Breast epithelium (tissue), 4 donors: ENCODE data around the gene LRGUK. TPM values are rescaled to one million over a fixed set of nuclear protein-coding genes. Genes with fewer than 3 reads are reported as not detected.

Experiments used
- DNase-seq, 2 donors: peaks; one replicate each; pipeline ENCODE4 v3.0.0-alpha.2; 2019; ENCODE audit warnings: low spot score in 2 of 2
- H3K27ac ChIP-seq, 2 donors: fragments of 200-600 bp; sonication (generic) in 1 of 2; one replicate each; pipeline ENCODE4 v1.5.1; 2016 to 2019; ENCODE audit warnings: mild to moderate bottlenecking in 1 of 2
- H3K27me3 ChIP-seq, 2 donors: fragments of 200-600 bp; sonication (generic) in 1 of 2; one replicate each; pipeline versions ENCODE4 v1.5.1 to v1.6.0; 2017 to 2019; ENCODE audit warnings: control low read depth in 1 of 2, mild to moderate bottlenecking in 1 of 2
- H3K36me3 ChIP-seq: fragments of 200-600 bp; one replicate; pipeline ENCODE4 v1.5.1; 2019
- H3K4me1 ChIP-seq, 2 donors: fragments of 200-600 bp; sonication (generic); one replicate each; pipeline ENCODE4 v1.5.1; 2016 to 2019; ENCODE audit warnings: control low read depth in 1 of 2
- H3K4me3 ChIP-seq, 3 donors: fragments of 200-600 bp; sonication (generic); 1 replicate in 2 of 3; 2 replicates in 1 of 3; pipeline ENCODE4 v1.5.1; 2016 to 2019; ENCODE audit warnings: mild to moderate bottlenecking in 3 of 3, moderate library complexity in 2 of 3
- H3K9me3 ChIP-seq, 2 donors: fragments of 200-600 bp; sonication (generic) in 1 of 2; one replicate each; pipeline ENCODE4 v1.5.1; 2016 to 2019; ENCODE audit warnings: control low read depth in 1 of 2
- CTCF ChIP-seq, 3 donors: fragments of 450-650 bp; IDR thresholded peaks; one replicate each; pipeline ENCODE4 v1.5.1; 2016 to 2017; ENCODE audit warnings: antibody characterized with exemption in 3 of 3, mild to moderate bottlenecking in 3 of 3, moderate library complexity in 3 of 3
- POLR2A ChIP-seq: fragments of 450-650 bp; IDR thresholded peaks from one replicate; pipeline ENCODE4 v1.6.1; 2016; ENCODE audit warnings: antibody characterized with exemption, mild to moderate bottlenecking, moderate library complexity
- POLR2AphosphoS5 ChIP-seq, 3 donors: sonication (generic); formaldehyde crosslinking; IDR thresholded peaks; one replicate each; pipeline ENCODE4 v1.6.1; 2017; ENCODE audit warnings: antibody characterized with exemption in 3 of 3
- intact Hi-C: fragments of 100-400 bp; cut with DNase I; formaldehyde crosslinking; loops from one replicate; pipeline ENCODE4 v1.15.1; 2023; ENCODE audit warnings: low total_unique reads
- total RNA-seq, 3 donors: library from RNA; depleted of rRNA; stranded (reverse); fragments of >200 nt; gene quantifications; one replicate each; pipeline ENCODE4 v1.1.0, GENCODE V29; 2016

Gene LRGUK
- total RNA-seq, 3 donors from 2014 or later = 0.96 to 2.6 (median 1.6) TPM

- Histone ChIP-seq H3K27me3 (no peaks in the 10 kb centered on the region), H3K4me1 (no peaks in the 10 kb centered on the region), H3K4me3 (no peak overlapping the region), H3K36me3 (no peaks in the 10 kb centered on the region), H3K27ac (no peak overlapping the region), H3K9me3 (no peaks in the 10 kb centered on the region)
- DNase-seq = no peak
- intact Hi-C loops = no loop called here
- TF ChIP-seq POLR2A (no peak), POLR2AphosphoS5 (IDR thresholded peaks at IDR 0.05) (no peak), CTCF (IDR thresholded peaks at IDR 0.05) (no peak)
Measured at GRCh38 chr7:134113655-134114054, 13.5 kb upstream of the LRGUK start.

DNA sequence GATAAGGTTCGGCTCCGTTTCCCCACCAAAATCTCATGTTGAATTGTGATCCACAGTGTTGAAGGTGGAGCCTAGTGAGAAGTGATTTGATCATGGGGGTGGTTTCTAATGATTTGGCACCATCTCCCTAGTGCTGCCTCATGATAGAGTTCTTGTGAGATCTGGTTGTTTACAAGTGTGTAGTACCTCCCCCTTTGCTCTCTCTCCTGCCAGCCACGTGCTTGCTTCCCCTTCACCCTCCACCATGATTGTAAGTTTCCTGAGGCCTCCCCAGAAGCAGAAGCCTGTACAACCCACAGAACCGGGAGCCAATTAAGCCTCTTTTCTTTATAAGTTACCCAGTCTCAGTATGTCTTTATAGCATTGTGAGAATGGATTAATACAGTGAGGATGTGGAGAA is 12.1 kb upstream of the LRGUK start:
- Histone ChIP-seq H3K4me1 (no peaks in the 10 kb centered on the region), H3K27ac (no peak overlapping the region), H3K36me3 (no peaks in the 10 kb centered on the region), H3K27me3 (no peaks in the 10 kb centered on the region), H3K4me3 (no peak overlapping the region), H3K9me3 (no peaks in the 10 kb centered on the region)
- intact Hi-C loops = no loop called here
- no peak for TF ChIP-seq POLR2A
- no peak for TF ChIP-seq CTCF (IDR thresholded peaks at IDR 0.05)
- no peak for TF ChIP-seq POLR2AphosphoS5 (IDR thresholded peaks at IDR 0.05)
- DNase-seq = no peak

GRCh38 chr7:134120405-134120804 is 6.7 kb upstream of the LRGUK start:
- no peaks in the 10 kb centered on the region for H3K27me3 ChIP-seq
- no peak overlapping the region for H3K27ac ChIP-seq
- no peak for TF ChIP-seq CTCF (IDR thresholded peaks at IDR 0.05)
- TF ChIP-seq POLR2A = no peak
- TF ChIP-seq POLR2AphosphoS5 (IDR thresholded peaks at IDR 0.05) = no peak
- no peak overlapping the region for H3K4me3 ChIP-seq
- intact Hi-C loops = no loop called here
- H3K36me3 ChIP-seq = no peaks in the 10 kb centered on the region
- DNase-seq = no peak
- no peaks in the 10 kb centered on the region for H3K9me3 ChIP-seq
- no peaks in the 10 kb centered on the region for H3K4me1 ChIP-seq

DNA sequence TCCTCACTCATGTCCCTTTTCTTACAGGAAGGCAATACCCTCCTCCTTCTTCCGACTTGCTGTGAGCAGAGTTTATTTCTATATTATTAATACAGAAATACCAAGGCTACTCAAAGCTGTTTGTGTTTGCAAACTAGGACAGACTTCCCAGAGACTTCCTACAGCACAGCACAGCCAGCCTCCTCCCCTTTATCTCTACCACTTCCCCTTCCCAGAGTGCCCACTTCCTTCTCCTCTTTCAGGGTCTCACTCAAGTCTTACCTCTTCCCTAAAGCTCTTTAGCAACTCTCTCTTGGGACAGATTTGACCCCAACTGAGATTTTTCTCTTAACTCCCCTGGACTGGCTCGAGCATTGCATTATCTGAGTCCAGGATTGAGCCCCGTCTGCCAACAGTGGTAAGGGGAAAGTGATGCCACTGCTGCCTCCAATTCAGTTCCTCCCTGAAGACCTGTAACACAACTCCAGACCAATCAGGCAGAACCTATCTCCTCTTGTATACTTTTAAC is 5.5 kb upstream of the LRGUK start:
- H3K4me1 ChIP-seq = no peaks in the 10 kb centered on the region
- intact Hi-C loops = no loop called here
- no peak overlapping the region for H3K4me3 ChIP-seq
- DNase-seq = no peak
- no peaks in the 10 kb centered on the region for H3K27me3 ChIP-seq
- no peak overlapping the region for H3K27ac ChIP-seq
- no peaks in the 10 kb centered on the region for H3K36me3 ChIP-seq
- TF ChIP-seq CTCF (IDR thresholded peaks at IDR 0.05) (no peak), POLR2AphosphoS5 (IDR thresholded peaks at IDR 0.05) (no peak), POLR2A (no peak)
- no peaks in the 10 kb centered on the region for H3K9me3 ChIP-seq

- Histone ChIP-seq H3K27me3 (no peaks in the 10 kb centered on the region), H3K36me3 (no peaks in the 10 kb centered on the region), H3K9me3 (no peaks in the 10 kb centered on the region), H3K4me3 (no peak overlapping the region), H3K4me1 (no peaks in the 10 kb centered on the region), H3K27ac (no peak overlapping the region)
- TF ChIP-seq CTCF (IDR thresholded peaks at IDR 0.05) (no peak), POLR2A (no peak), POLR2AphosphoS5 (IDR thresholded peaks at IDR 0.05) (no peak)
- DNase-seq = no peak
- intact Hi-C loops = no loop called here
Measured at GRCh38 chr7:134122980-134123379, 4.2 kb upstream of the LRGUK start.
